MCF 10A (cell line): ENCODE data around the gene PARP6. TPM values are rescaled to one million over a fixed set of nuclear protein-coding genes. Genes with fewer than 3 reads are reported as not detected.
A peak's percentile ranks its signal among the peaks of the same experiment; 100 is the strongest.

Experiments used
- BruUV-seq: library from RNA; stranded (reverse); fragments of 400-500 nt; replicated peaks from 2 replicates; lab custom pipeline; 2021; lab: Mats Ljungman, UMichigan
- CTCF ChIA-PET: fragments of 300-600 bp; sonication (Branson Sonifier 250); formaldehyde crosslinking; extraction: SDS; loops from one replicate; lab custom pipeline; 2021; ENCODE audit warnings: antibody characterized with exemption, inconsistent platforms; lab: Yijun Ruan, JAX
- POLR2A ChIA-PET: fragments of 300-600, 350-650 bp; sonication (Branson Sonifier 250); formaldehyde crosslinking; extraction: SDS; loops from one replicate; lab custom pipeline; 2020; ENCODE audit warnings: antibody characterized with exemption, inconsistent platforms; lab: Yijun Ruan, JAX
- DNase-seq: peaks from one replicate; pipeline ENCODE4 v3.0.0-alpha.2; 2018; ENCODE audit not compliant: unreplicated experiment
- H3K27ac Mint-ChIP-seq: one replicate; pipeline ENCODE4 v1.8.0; 2022; ENCODE audit warnings: mild to moderate bottlenecking, low read depth, mixed read lengths; ENCODE audit not compliant: unreplicated experiment
- H3K27me3 Mint-ChIP-seq: one replicate; pipeline ENCODE4 v1.8.0; 2022; ENCODE audit warnings: mixed read lengths; ENCODE audit not compliant: insufficient read depth, unreplicated experiment
- H3K36me3 Mint-ChIP-seq: one replicate; pipeline ENCODE4 v1.8.0; 2022; ENCODE audit warnings: mild to moderate bottlenecking, moderate library complexity, mixed read lengths; ENCODE audit not compliant: insufficient read depth, unreplicated experiment
- H3K4me1 Mint-ChIP-seq: one replicate; pipeline ENCODE4 v1.8.0; 2022; ENCODE audit warnings: mixed read lengths; ENCODE audit not compliant: insufficient read depth, unreplicated experiment
- H3K4me3 Mint-ChIP-seq: one replicate; pipeline ENCODE4 v1.8.0; 2022; ENCODE audit warnings: mild to moderate bottlenecking, moderate library complexity, mixed read lengths; ENCODE audit not compliant: unreplicated experiment
- H3K9me3 Mint-ChIP-seq: one replicate; pipeline ENCODE4 v1.8.0; 2022; ENCODE audit warnings: mixed read lengths; ENCODE audit not compliant: unreplicated experiment
- CTCF ChIP-seq: fragments of 200-600 bp; IDR thresholded peaks from one replicate; pipeline ENCODE4 v1.8.0; 2022; ENCODE audit warnings: antibody characterized with exemption, mild to moderate bottlenecking; ENCODE audit not compliant: unreplicated experiment
- intact Hi-C: fragments of 100-400 bp; cut with micrococcal nuclease; formaldehyde crosslinking; loops from 2 replicates; pipeline ENCODE4 v1.14.1; 2022
- total RNA-seq: library from RNA; stranded (reverse); gene quantifications from 2 replicates; pipeline ENCODE4 v1.2.3, GENCODE V29; 2022

Gene PARP6
- total RNA-seq, 1 experiment from 2014 or later: 117 TPM

GRCh38 chr15:72239652-72240051 is 32.7 kb downstream of the PARP6 start:
- H3K27ac Mint-ChIP-seq: no peak overlapping the region
- no peak for TF ChIP-seq CTCF
- no peak overlapping the region for H3K4me3 Mint-ChIP-seq
- ChIA-PET POLR2A (interaction anchor here (0.7 to 5.8 kb wide), 7 partner anchors 11 to 41 kb away, joined by 3 to 88 read pairs (median 5); partner anchors contain the start of gene PKM), CTCF (interaction anchor here (0.6 to 1.8 kb wide), 2 partner anchors 10 to 136 kb away, joined by 4 to 8 read pairs; partner anchors contain the start of gene HEXA)
- peaks cover 17% of the 10 kb centered on the region for H3K4me1 Mint-ChIP-seq
- H3K9me3 Mint-ChIP-seq: no peaks in the 10 kb centered on the region
- no peak for DNase-seq
- no peaks in the 10 kb centered on the region for H3K27me3 Mint-ChIP-seq
- BruUV-seq: no TSS peak
- peaks cover 32% of the 10 kb centered on the region for H3K36me3 Mint-ChIP-seq
- intact Hi-C loops: no loop called here

DNA sequence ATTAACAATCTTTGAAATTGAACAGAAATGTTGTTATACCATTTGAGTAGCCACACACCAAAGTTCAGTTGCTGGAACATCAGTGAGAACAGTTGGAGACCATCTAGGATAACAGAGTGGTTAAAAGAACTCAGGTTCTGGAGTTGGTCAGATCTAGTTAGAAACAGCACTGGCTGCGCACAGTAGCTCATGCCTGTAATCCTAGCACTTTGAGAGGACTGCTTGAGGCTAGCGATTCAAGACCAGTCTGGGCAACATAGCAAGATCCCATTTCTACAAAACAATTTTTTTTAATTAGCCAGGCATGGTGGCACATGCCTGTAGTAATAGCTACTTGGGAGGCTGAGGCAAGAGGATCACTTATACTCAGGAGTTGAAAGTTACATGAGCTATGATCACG is 33.8 kb downstream of the PARP6 start:
- BruUV-seq: no TSS peak
- Mint-ChIP-seq H3K27me3 (no peaks in the 10 kb centered on the region), H3K4me3 (no peak overlapping the region), H3K36me3 (peaks cover 21% of the 10 kb centered on the region), H3K9me3 (no peaks in the 10 kb centered on the region), H3K27ac (no peak overlapping the region), H3K4me1 (peaks cover 17% of the 10 kb centered on the region)
- intact Hi-C loops: no loop called here
- ChIA-PET CTCF (interaction anchor here (0.6 to 0.8 kb wide), 4 partner anchors 15 to 36 kb away, joined by 3 read pairs; no protein-coding TSS in a partner anchor), POLR2A (interaction anchor here (1.0 to 5.8 kb wide), 8 partner anchors 10 to 237 kb away, joined by 3 to 88 read pairs (median 5); partner anchors contain the start of gene PKM)
- TF ChIP-seq CTCF: no peak
- DNase-seq: no peak

- intact Hi-C loops: loop anchor here (1.0 kb wide), 1 partner anchor 16 kb away; no protein-coding TSS in a partner anchor
- Mint-ChIP-seq H3K36me3 (peaks cover 14% of the 10 kb centered on the region), H3K4me1 (peaks cover 17% of the 10 kb centered on the region), H3K27me3 (no peaks in the 10 kb centered on the region), H3K27ac (peak overlapping the region; percentile 89), H3K4me3 (peak overlapping the region; percentile 61), H3K9me3 (no peaks in the 10 kb centered on the region)
- CTCF ChIA-PET: interaction anchor here (0.8 kb wide), 1 partner anchor 14 kb away, joined by 4 read pairs; no protein-coding TSS in a partner anchor
- BruUV-seq: TSS peak; percentile 81
- DNase-seq: no peak
- no peak for TF ChIP-seq CTCF
- POLR2A ChIA-PET: interaction anchor here (1.3 to 5.8 kb wide), 7 partner anchors 9 to 238 kb away, joined by 3 to 88 read pairs (median 7); partner anchors contain the start of gene PKM
Measured at GRCh38 chr15:72237853-72238224, 34.5 kb downstream of the PARP6 start.

DNA sequence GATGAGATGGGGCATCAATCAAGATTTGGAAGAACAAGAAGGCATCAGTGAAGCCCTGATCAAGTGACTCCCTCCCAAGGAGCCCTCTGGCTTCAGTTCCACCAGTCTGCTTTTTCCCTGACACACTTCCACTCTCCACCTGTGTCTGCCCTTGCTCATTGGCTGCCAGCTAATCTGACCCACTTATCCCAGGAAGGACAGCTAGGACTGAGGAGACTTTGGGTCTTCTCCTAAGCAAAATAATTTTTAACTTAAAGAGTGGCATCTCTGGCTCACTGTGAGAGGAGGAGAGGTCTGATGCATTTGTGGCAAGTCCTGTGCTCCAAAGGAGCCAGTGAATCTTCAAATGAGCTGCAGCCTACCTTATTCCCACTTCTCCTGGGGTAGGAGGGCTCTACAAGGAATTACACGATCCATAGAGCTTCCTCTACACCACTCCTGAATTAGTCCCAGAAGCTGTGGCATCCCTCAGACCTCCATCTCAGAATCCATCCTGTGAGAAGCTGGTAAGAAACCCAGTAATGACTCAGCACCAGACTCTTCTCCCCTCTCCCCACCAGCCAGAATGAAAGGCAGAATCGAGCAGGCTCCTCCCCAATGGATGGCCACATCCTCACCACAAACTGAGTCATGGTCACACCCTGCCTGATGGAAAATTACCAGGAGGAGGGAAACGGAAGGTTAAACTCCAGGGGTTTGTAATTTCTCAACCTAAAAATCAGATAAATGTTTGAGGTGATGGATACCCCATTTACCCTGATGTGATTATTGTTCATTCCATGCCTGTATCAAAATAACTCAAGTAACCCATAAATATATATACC is 35.1 kb downstream of the PARP6 start:
- POLR2A ChIA-PET: interaction anchor here (1.2 to 5.8 kb wide), 8 partner anchors 9 to 39 kb away, joined by 4 to 88 read pairs (median 7); partner anchors contain the start of gene PKM
- BruUV-seq: TSS peak; percentile 89
- peak; percentile 99 for DNase-seq
- Mint-ChIP-seq H3K27me3 (no peaks in the 10 kb centered on the region), H3K9me3 (no peaks in the 10 kb centered on the region), H3K36me3 (peaks cover 10% of the 10 kb centered on the region), H3K27ac (peak overlapping the region; percentile 89), H3K4me3 (peak overlapping the region; percentile 61), H3K4me1 (peaks cover 21% of the 10 kb centered on the region)
- intact Hi-C loops: loop anchor here (1.0 kb wide), 1 partner anchor 15 kb away; no protein-coding TSS in a partner anchor
- no peak for TF ChIP-seq CTCF
- CTCF ChIA-PET: interaction anchor here (0.7 to 0.8 kb wide), 2 partner anchors 14 to 39 kb away, joined by 4 read pairs; no protein-coding TSS in a partner anchor
